DMS 273 (cell line): Measurements from ENCODE around the gene USP9X.
"Not testable (repeated sequence)": the region's sequence is repeated elsewhere in the genome, so short reads cannot be mapped to it uniquely, and the experiment has no call there.

Source experiments
- DNase-seq: peaks from one replicate; lab custom pipeline; 2025; ENCODE audit not compliant: unreplicated experiment; lab: John Stamatoyannopoulos, UW

The USP9X gene

GRCh38 chrX:41276661-41277506, 191.6 kb downstream of the USP9X start:
- no peak for DNase-seq

GRCh38 chrX:41282307-41282706, 197.1 kb downstream of the USP9X start:
- not testable (repeated sequence) for DNase-seq

- DNase-seq = not testable (repeated sequence)
Observed at GRCh38 chrX:41285928-41286327, 200.7 kb downstream of the USP9X start.
